ENCODE results near the gene PHACTR3.

PHACTR3 gene

GRCh38 chr20:59579404-59580145, 24.8 kb upstream of the PHACTR3 start:
- Histone ChIP-seq H3K27ac (no peak overlapping the region), H3K4me3 (no peak overlapping the region)
- TF ChIP-seq CTCF (IDR thresholded peaks at IDR 0.05): no peak
- DNase-seq (ENCODE audit: low spot score): no peak

DNA sequence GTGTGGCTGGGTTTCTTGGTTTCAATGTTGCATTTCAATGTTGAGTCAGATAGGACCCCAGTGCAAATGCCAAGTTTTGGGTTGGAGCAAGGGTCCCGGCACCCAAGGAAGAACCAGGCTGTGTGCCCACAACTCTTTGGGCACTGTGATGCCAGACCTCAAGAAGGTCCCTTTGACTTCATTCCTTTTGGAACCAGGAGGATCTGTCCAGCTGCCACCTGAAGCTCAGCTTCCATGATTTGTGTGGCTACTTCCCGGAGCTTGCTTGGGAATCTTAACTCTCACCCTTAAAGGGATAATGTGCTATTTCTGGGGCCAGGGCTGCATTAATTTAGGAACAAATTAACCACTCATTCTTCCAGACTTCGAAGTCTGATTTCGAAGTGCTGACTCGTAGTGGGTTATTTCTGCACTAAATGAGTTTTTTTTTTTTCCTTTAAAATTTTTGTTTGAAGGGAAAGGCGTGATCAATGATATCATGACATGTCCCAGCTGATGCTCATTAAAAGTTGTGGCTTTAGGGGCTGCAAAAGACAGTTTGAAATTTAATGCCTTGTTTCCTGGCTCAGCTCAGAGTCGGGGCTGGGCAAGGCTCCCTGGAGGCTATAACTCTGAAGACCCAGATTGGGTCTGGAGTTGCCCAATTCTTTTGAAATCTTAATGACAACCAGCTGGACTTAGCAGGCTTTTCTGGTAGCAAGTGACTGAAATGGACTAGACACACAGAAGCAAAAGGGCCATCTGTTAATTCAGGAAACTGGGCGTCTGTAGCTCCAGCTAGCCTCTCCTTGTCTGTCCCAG, 24.0 kb upstream of the PHACTR3 start:
- DNase-seq (ENCODE audit: low spot score): no peak
- no peak overlapping the region for H3K4me3 ChIP-seq
- no peak for TF ChIP-seq CTCF (IDR thresholded peaks at IDR 0.05)
- no peak overlapping the region for H3K27ac ChIP-seq

DNA sequence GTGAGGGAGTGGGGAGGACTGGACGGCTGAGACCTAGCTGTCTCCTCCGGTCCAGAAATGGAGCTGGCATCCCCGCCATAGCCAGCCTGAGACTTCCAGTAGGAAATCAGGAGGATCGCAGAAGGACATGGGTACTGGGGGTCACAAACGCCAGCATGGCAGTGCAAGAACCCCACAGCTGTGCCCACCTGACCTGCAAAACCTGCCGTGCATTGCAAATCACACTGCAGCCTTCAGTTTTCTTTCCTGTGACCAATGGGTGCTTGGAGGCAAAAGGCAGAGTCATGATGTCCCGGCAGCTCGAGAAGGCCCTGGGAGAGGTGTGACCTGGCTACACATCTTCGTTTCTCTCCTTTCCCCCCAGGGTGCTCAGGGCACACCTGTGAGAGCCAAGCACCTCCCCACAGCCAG, 23.3 kb upstream of the PHACTR3 start:
- Histone ChIP-seq H3K27ac (no peak overlapping the region), H3K4me3 (no peak overlapping the region)
- DNase-seq (ENCODE audit: low spot score): no peak
- TF ChIP-seq CTCF (IDR thresholded peaks at IDR 0.05): no peak

- no peak for TF ChIP-seq CTCF (IDR thresholded peaks at IDR 0.05)
- H3K27ac ChIP-seq: no peak overlapping the region
- DNase-seq (ENCODE audit: low spot score): no peak
- no peak overlapping the region for H3K4me3 ChIP-seq
Measured at GRCh38 chr20:59581993-59582679, 22.2 kb upstream of the PHACTR3 start.

GRCh38 chr20:59583428-59584277, 20.7 kb upstream of the PHACTR3 start:
- TF ChIP-seq CTCF (IDR thresholded peaks at IDR 0.05): no peak
- Histone ChIP-seq H3K27ac (no peak overlapping the region), H3K4me3 (no peak overlapping the region)
- no peak for DNase-seq (ENCODE audit: low spot score)

DNA sequence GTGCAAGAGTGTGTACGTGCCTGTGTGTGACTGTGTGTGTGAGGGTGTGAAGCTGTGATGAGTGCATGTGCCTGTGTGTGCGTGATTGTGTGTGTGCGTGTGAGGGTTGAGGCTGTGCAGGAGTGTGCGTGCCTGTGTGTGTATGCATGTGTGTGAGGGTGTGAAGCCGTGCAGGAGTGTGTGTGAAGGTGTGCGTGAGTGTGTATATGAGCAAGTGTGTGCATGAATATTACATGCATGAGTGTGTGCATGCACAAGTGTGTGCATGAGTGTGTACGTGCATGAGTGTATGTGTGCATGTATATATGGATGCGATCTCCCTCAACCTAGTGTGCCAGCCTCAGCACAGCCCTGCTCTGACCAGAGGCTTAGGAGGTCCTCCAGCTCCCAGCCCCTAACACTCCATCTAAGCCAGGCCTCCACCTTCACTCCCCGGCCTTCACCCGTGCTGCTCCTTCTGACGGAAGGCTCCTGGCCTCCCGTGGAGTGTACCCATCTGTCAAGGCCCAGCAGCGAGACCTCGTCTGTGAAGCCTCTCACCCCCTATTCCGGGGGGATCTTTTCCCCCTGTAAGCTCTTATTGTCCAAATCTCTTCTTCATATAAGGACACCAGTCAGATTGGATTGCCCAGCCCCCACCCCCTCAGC, 19.9 kb upstream of the PHACTR3 start:
- TF ChIP-seq CTCF (IDR thresholded peaks at IDR 0.05): no peak
- no peak overlapping the region for H3K4me3 ChIP-seq
- DNase-seq (ENCODE audit: low spot score): no peak
- no peak overlapping the region for H3K27ac ChIP-seq

All from coronary artery (tissue), 2 donors.